GM12864 (cell line): ENCODE results near the gene FBXL4.

Experiments used
- DNase-seq: peaks from one replicate; pipeline ENCODE4 v3.0.0-alpha.2; 2011; ENCODE audit warnings: low read depth
- H3K4me3 ChIP-seq: 2 replicates; pipeline ENCODE4 v1.5.1; 2011; ENCODE audit warnings: mild to moderate bottlenecking, low read depth, low read length, control low read depth
- TF ChIP-seq, protein P1 (sequence below): IDR thresholded peaks from 2 replicates; pipeline ENCODE4 v1.5.1; 2011; ENCODE audit warnings: low read depth, mild to moderate bottlenecking, moderate library complexity, low read length, control low read depth, inconsistent platforms; ENCODE audit errors: missing control alignments

FBXL4 gene

DNA sequence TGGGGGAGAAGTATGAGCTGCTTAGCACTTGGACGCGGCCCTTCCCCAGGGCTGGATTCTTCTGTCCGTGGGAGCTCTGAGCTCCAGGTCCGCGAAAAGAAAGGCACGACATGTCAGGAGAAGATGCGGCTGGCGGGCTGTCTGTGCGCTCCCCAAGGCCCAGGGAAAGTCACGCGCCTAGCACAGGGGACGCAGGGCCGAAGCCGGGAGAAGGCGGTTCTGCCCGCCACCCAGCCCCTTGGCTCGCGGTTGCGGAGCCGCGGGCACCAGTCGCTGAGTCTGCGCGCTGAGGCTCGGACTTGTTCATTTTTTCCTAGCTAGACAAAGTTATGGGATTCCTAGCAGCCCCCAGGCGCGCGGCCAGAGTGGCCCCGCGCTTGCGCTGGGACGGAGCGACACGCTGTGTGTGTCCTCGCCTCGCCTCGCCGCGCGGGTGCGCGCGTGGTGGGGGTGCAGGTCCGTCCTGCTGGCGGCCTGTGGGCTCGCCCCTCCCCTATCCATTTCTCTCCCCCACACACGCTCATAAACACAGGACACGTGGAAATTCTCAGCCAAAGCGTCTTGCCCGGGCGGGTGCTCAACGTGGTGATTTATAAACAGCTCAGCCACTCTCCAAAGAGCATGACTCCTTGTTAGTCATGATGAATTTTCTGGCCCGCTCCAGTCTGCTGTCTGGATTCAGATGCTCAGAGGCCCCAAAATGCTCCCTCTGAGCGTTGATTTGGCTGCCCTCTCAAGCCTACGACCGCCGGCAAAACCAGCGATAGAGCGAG is 115.3 kb downstream of the FBXL4 start:
- TF ChIP-seq, protein P1, sequence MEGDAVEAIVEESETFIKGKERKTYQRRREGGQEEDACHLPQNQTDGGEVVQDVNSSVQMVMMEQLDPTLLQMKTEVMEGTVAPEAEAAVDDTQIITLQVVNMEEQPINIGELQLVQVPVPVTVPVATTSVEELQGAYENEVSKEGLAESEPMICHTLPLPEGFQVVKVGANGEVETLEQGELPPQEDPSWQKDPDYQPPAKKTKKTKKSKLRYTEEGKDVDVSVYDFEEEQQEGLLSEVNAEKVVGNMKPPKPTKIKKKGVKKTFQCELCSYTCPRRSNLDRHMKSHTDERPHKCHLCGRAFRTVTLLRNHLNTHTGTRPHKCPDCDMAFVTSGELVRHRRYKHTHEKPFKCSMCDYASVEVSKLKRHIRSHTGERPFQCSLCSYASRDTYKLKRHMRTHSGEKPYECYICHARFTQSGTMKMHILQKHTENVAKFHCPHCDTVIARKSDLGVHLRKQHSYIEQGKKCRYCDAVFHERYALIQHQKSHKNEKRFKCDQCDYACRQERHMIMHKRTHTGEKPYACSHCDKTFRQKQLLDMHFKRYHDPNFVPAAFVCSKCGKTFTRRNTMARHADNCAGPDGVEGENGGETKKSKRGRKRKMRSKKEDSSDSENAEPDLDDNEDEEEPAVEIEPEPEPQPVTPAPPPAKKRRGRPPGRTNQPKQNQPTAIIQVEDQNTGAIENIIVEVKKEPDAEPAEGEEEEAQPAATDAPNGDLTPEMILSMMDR, result no peak
- no peak for DNase-seq
- no peak overlapping the region for H3K4me3 ChIP-seq

DNA sequence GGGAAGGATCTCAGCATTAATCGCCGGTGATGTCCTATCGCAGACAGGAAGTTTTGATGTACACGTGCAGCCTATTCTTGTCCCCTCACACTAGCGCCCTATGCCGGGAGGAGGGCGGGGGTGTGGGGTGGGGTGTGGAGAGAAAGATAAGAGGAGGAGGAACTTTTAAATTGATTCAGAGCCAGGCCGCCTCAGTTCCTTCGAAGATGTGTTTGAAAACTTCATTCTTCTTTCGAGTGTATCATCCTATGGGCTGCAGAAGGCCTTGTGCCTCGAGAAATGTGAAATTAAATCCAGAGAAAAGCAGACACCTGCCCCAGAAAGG is 115.8 kb downstream of the FBXL4 start:
- no peak for DNase-seq
- TF ChIP-seq, protein P1, result no peak
- no peak overlapping the region for H3K4me3 ChIP-seq

DNA sequence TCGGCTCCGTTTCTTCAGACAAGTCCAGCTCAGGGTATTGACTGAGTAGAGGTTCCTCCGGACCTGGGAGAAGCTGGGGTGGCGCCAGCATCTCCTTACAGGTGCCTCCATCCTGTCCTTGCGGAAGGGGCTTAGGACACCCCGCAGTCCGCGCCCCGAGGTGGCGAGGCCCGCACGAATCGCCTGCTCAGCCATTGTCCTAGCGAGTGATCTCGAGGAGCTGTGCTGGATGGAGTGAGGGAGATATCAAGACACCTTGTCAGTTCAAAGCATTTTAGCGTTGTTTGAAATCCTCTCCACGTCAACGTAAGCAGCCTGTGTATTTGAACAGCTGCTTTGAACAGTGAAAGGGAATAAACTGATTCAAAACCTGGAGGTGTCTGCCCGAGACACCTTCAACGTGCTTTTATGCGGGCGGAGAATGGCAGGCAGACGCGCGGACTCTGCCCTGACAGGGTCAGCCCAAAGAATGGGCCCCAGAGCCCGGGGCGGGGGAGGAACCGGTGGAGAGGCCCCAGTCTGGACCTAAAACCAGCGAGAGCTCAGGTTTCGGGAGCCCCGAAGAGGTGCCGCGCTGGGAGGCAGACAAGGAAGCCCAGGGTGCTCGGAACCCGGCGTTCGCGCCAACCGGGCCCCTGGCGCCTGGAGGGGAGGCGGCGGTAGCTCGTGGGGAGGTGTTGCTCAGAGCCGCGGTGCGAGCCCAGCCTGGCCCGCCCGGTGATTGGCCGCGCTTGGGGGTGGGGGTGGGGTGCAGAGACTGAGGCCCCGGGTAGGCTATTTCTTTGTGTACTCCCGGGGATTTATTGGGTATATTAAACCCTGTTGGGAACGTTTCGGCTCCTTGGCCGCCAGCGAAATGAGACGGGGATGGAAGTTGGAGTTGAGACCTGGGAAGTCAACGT is 116.4 kb downstream of the FBXL4 start:
- no peak overlapping the region for H3K4me3 ChIP-seq
- TF ChIP-seq, protein P1, result no peak
- no peak for DNase-seq

- no peak for DNase-seq
- TF ChIP-seq, protein P1, result no peak
- no peak overlapping the region for H3K4me3 ChIP-seq
Observed at GRCh38 chr6:98830146-98830545, 117.6 kb downstream of the FBXL4 start.

GRCh38 chr6:98828941-98829411 is 118.8 kb downstream of the FBXL4 start:
- TF ChIP-seq, protein P1, result no peak
- DNase-seq, result no peak
- H3K4me3 ChIP-seq, result no peak overlapping the region

GRCh38 chr6:98828211-98828788 is 119.4 kb downstream of the FBXL4 start:
- H3K4me3 ChIP-seq, result no peak overlapping the region
- TF ChIP-seq, protein P1, result no peak
- DNase-seq, result no peak
